Esophagus squamous epithelium (tissue), 5 donors: ENCODE data around the gene TDRD12. TPM values are rescaled to one million over a fixed set of nuclear protein-coding genes. Genes with fewer than 3 reads are reported as not detected.

Source experiments
- DNase-seq: peaks from one replicate; lab custom pipeline; 2025; lab: John Stamatoyannopoulos, UW
- H3K27ac ChIP-seq, 4 donors: fragments of 200-600 bp; sonication (generic); one replicate each; pipeline ENCODE4 v1.5.1; 2016 to 2019; ENCODE audit warnings: mild to moderate bottlenecking in 1 of 4
- H3K27me3 ChIP-seq, 4 donors: fragments of 200-600 bp; sonication (generic); 1 replicate in 3 of 4; 2 replicates in 1 of 4; pipeline versions ENCODE4 v1.5.1 to v1.6.0; 2017 to 2021; ENCODE audit warnings: antibody characterized with exemption in 1 of 4
- H3K36me3 ChIP-seq, 3 donors: fragments of 200-600 bp; sonication (generic); one replicate each; pipeline ENCODE4 v1.5.1; 2016 to 2019
- H3K4me1 ChIP-seq, 3 donors: fragments of 200-600 bp; sonication (generic); one replicate each; pipeline ENCODE4 v1.5.1; 2017 to 2019
- H3K4me3 ChIP-seq, 4 donors: fragments of 200-600 bp; sonication (generic); 1 replicate in 3 of 4; 2 replicates in 1 of 4; pipeline ENCODE4 v1.5.1; 2016 to 2019; ENCODE audit warnings: mild to moderate bottlenecking in 2 of 4, moderate library complexity in 1 of 4
- H3K9me3 ChIP-seq, 3 donors: fragments of 200-600 bp; sonication (generic); one replicate each; pipeline ENCODE4 v1.5.1; 2016 to 2019
- CTCF ChIP-seq, 6 experiments: fragments of 450-650 bp in 4 of 6; fragments of 200-600 bp in 2 of 6; sonication (generic) in 2 of 6; IDR thresholded peaks; one replicate each; pipeline ENCODE4 v1.5.1; 2016 to 2019; ENCODE audit warnings: antibody characterized with exemption in 6 of 6, mild to moderate bottlenecking in 4 of 6, moderate library complexity in 4 of 6
- POLR2A ChIP-seq, 4 donors: fragments of 450-650 bp; IDR thresholded peaks; one replicate each; pipeline ENCODE4 v1.6.1; 2017; ENCODE audit warnings: antibody characterized with exemption in 4 of 4, mild to moderate bottlenecking in 4 of 4, moderate library complexity in 3 of 4
- WGBS, 2 donors: methylation state at CpG; one replicate each; pipeline ENCODE4 v1.1.5; 2018; 5-methylcytosine and 5-hydroxymethylcytosine counted together
- intact Hi-C: fragments of 100-400 bp; cut with DNase I; formaldehyde crosslinking; loops from one replicate; pipeline ENCODE4 v1.15.0; 2022
- total RNA-seq, 4 donors: library from RNA; depleted of rRNA; stranded (reverse); fragments of >200 nt; gene quantifications; one replicate each; pipeline ENCODE4 v1.1.0, GENCODE V29; 2016
- donor health status: DM: yes; HTN: yes; CAD: no.

The TDRD12 gene
- total RNA-seq, 4 donors from 2014 or later = 0.18 to 1.7 (median 0.42) TPM; not detected in 1

GRCh38 chr19:32862173-32862572, 142.6 kb downstream of the TDRD12 start:
- DNase-seq = no peak
- H3K36me3 ChIP-seq = no peaks in the 10 kb centered on the region

GRCh38 chr19:32862741-32863140, 143.2 kb downstream of the TDRD12 start:
- WGBS, 2 donors = 92 to 93% methylated on average over 3 to 10 of the region's 14 CpGs

More at GRCh38 chr19:32862173-32862572, 142.6 kb downstream of the TDRD12 start:
- no peaks in the 10 kb centered on the region for H3K9me3 ChIP-seq
- no peaks in the 10 kb centered on the region for H3K27me3 ChIP-seq
- H3K27ac ChIP-seq = no peak overlapping the region
- TF ChIP-seq POLR2A (IDR thresholded peaks at IDR 0.05) = no peak
- TF ChIP-seq CTCF (IDR thresholded peaks at IDR 0.05) = no peak
- H3K4me3 ChIP-seq = no peak overlapping the region
- no peaks in the 10 kb centered on the region for H3K4me1 ChIP-seq
- intact Hi-C loops = no loop called here
- WGBS, 2 donors = 85 to 86% methylated on average over 11 to 15 of the region's 19 CpGs

GRCh38 chr19:32863301-32863700, 143.7 kb downstream of the TDRD12 start:
- no peak for TF ChIP-seq POLR2A (IDR thresholded peaks at IDR 0.05)
- TF ChIP-seq CTCF (IDR thresholded peaks at IDR 0.05) = no peak
- no peaks in the 10 kb centered on the region for H3K36me3 ChIP-seq
- DNase-seq = no peak
- no peaks in the 10 kb centered on the region for H3K4me1 ChIP-seq
- WGBS, 2 donors = 77 to 100% methylated on average over 4 to 7 of the region's 8 CpGs
- H3K27ac ChIP-seq = no peak overlapping the region
- intact Hi-C loops = no loop called here
- H3K9me3 ChIP-seq = no peaks in the 10 kb centered on the region
- no peaks in the 10 kb centered on the region for H3K27me3 ChIP-seq
- no peak overlapping the region for H3K4me3 ChIP-seq

More at GRCh38 chr19:32862741-32863140, 143.2 kb downstream of the TDRD12 start:
- no peaks in the 10 kb centered on the region for H3K27me3 ChIP-seq
- no peaks in the 10 kb centered on the region for H3K9me3 ChIP-seq
- H3K27ac ChIP-seq = no peak overlapping the region
- intact Hi-C loops = no loop called here
- H3K4me3 ChIP-seq = no peak overlapping the region
- H3K4me1 ChIP-seq = no peaks in the 10 kb centered on the region
- H3K36me3 ChIP-seq = no peaks in the 10 kb centered on the region
- DNase-seq = no peak
- no peak for TF ChIP-seq POLR2A (IDR thresholded peaks at IDR 0.05)
- TF ChIP-seq CTCF (IDR thresholded peaks at IDR 0.05) = no peak

- intact Hi-C loops = no loop called here
- Histone ChIP-seq H3K4me3 (no peak overlapping the region), H3K36me3 (no peaks in the 10 kb centered on the region), H3K4me1 (no peaks in the 10 kb centered on the region), H3K27ac (no peak overlapping the region), H3K27me3 (no peaks in the 10 kb centered on the region), H3K9me3 (no peaks in the 10 kb centered on the region)
- WGBS, 2 donors = 83 to 100% methylated on average over 1 to 6 of the region's 13 CpGs
- TF ChIP-seq POLR2A (IDR thresholded peaks at IDR 0.05) = no peak
- TF ChIP-seq CTCF (IDR thresholded peaks at IDR 0.05) = no peak
- DNase-seq = no peak
Measured at GRCh38 chr19:32863841-32864240, 144.3 kb downstream of the TDRD12 start.

- H3K4me1 ChIP-seq = no peaks in the 10 kb centered on the region
- no peaks in the 10 kb centered on the region for H3K36me3 ChIP-seq
- 66 to 68% methylated on average over 12 to 14 of the region's 35 CpGs for WGBS, 2 donors
- no peak for DNase-seq
- TF ChIP-seq CTCF (IDR thresholded peaks at IDR 0.05) (no peak), POLR2A (IDR thresholded peaks at IDR 0.05) (no peak)
- no peaks in the 10 kb centered on the region for H3K9me3 ChIP-seq
- intact Hi-C loops = no loop called here
- no peaks in the 10 kb centered on the region for H3K27me3 ChIP-seq
- H3K27ac ChIP-seq = no peak overlapping the region
- no peak overlapping the region for H3K4me3 ChIP-seq
Measured at GRCh38 chr19:32864318-32865007, 144.9 kb downstream of the TDRD12 start.
